ENCODE measurements around the gene TLE1.
"Not testable (repeated sequence)": the region's sequence is repeated elsewhere in the genome, so short reads cannot be mapped to it uniquely, and the experiment has no call there.

Gene TLE1

GRCh38 chr9:81621785-81622259 is 67.5 kb downstream of the TLE1 start:
- no peak for DNase-seq

DNA sequence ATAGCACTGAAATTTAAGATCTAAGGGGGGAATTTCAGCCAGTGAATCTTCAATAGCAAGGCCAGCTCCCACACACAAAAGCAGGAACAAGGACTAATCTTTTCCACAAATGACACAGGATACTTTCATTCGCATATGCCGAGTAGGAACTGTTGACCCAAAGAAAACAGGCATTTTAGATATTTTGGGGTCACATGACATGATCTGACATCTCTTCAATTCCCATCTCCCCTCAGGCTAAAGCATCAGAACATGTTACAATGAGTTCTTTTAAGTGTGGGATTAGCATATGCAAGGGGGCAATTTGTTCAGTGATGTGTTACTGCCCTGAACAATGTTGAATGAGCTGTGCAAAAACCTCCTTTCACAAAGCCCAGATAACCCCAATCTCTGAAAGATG is 68.2 kb downstream of the TLE1 start:
- DNase-seq: no peak

DNA sequence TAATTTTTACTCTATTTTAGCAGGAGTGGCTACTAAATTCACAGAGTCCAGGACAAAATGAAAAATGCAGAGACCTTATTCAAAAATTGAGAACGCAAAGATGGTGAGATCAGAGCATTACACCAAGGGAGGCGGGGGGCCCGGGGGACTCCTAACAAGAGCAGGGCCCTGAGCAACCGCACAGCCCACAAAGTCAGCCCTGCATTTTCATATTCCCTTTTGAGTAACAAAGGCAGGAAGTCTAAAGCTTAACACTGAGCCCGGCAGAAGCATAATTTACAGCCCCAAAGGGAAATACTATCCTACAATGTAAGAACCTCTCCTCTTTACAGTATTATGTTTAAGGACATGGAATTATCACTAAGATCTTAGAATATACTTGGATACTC is 69.4 kb downstream of the TLE1 start:
- no peak for DNase-seq

DNA sequence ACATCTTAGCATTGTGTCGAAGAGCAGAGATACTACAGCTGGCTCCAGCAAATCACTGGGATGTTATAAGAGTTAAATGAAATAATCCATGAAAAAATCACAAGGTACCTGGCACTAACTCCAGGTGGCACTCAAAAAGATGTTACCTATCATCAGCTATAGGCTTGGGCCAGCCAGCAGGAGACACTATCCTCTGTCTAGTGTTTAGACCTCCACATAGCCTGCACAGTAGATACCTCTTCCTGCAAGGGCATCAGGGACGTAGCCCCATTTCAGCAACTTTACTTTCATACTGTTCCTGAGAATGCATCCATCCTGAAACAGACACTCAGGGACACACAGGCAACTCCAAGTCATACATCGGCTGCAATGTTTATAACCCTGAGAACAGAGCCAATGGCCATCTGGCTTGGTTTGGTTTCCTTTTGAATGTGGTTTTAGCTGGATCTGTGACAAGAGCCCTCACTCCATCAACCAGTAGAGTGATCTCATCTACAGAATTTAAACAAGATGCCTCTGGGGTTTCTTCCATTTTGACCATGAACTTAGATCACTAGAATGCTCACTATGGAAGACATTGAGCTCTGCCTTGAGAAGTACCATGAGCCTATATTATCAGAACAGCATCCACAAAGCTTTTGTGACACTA is 69.9 kb downstream of the TLE1 start:
- DNase-seq: no peak

GRCh38 chr9:81618923-81619322 is 70.4 kb downstream of the TLE1 start:
- DNase-seq: no peak

- no peak for DNase-seq
Measured at GRCh38 chr9:81616141-81616540, 73.2 kb downstream of the TLE1 start.

DNA sequence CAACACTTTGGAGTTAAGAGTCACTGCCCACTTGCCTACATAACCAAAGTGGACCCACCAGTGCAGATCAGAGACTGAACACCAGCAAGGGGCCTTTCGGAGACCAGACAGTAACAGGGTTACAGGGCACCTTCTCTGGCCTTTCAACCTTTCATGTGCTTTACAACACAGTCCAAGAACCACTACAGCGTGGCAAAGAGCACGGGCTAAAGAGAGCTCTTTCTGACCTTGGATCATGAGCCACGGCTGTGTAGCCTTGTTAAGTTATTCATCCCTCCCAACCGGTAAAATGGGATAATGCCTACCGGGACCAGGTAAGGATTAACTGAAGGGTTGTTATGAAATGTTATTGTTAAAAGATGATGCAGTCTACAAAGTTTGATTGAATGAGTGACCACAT is 75.0 kb downstream of the TLE1 start:
- no peak for DNase-seq

- no peak for DNase-seq
Measured at GRCh38 chr9:81613002-81613812, 76.1 kb downstream of the TLE1 start.

DNA sequence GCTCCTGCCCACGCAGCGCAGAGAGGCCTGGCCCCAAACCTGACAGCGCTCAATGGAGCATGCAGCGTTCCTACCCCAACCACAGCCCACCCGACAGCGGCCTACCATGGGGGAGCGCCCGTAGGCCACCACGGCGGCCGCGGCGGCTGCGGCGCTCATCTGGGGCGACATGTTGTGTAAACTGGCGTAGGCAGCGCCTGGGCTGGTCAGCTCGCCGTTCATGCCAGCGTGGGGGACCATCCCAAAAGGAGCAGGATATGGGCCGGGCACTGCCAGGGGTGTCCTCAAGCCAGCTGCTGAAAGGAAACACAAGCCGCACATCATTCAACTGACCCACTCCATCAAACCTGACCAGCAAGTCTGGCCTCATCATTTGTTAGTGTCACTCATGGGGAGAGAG is 77.7 kb downstream of the TLE1 start:
- DNase-seq: no peak

- no peak for DNase-seq
Measured at GRCh38 chr9:81610740-81611107, 78.6 kb downstream of the TLE1 start.

DNA sequence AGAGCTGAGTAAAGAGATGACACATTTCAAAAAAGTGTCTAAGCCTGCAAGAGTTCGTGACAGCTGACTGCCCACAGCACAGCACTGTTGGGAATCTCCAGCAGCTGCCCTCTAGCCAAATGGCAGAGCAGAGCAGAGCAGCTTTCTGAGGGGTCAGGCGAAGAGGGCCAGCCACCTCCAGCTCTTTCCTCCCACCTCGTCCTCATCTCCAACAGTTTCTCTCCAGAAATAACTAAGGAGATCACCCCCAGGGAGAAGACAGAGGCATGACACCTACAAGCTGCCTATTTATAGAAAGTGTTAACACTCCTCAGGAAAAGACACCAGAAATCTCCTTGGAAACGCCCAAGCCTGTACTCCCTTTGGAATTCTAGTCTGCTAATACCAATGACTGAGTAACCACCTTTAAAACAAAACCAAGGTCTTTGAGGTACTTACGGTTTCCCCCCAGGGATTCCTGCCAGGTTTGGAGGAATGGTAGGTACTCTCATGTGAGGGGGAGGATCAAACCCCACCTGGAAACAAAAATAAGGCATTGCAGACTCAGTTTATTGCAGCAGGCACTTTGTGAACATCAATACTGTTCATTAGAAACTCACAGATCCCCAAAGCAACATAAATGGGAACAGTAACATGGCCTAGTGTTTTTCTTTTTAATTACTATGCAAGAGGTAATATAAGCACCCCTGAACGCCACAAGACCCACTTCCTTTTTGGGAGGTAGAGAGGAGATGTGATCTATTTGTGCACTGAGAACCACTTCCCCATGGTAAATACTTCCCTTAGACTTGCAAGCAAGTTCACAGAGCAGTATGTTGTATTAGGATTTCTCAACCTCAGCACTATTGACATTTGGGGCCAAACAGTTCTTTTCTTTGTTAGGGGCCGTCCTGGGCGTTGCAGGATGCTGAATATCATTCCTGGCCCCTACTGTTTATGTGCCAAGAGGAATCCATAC is 79.3 kb downstream of the TLE1 start:
- DNase-seq: no peak

- DNase-seq: no peak
Measured at GRCh38 chr9:81608289-81608657, 81.1 kb downstream of the TLE1 start.

DNA sequence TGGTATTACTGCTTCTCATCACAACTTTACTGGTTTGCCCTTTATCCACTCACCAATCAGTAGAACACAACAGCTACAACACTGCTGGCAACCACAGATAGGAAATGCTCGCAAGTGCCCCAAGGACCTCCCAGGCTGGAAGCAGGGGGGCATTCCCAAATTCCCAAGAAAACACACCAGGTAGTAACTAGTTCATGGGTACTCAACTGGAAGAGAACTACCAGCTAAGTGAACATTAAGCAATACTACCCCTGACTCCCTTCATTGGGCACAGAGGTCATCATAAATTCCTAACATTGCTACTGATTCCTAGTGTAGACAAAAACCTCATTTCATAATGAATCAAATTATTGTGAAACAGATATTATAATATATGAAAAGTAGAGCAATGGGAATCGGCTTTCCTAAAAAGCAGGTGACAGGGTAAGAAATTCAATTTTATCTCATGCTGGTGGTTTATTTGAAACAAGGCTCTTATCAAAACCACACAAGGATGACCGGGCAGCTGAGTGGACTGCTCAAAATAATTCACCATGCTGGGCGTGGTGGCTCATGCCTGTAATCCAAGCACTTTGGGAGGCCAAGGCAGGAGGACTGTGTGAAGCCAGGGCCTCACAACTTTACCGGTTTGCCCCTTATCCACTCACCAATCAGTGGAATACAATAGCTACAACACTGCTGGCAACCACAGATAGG is 81.6 kb downstream of the TLE1 start:
- DNase-seq: no peak

GRCh38 chr9:81606261-81606660 is 83.1 kb downstream of the TLE1 start:
- DNase-seq: not testable (repeated sequence)

GRCh38 chr9:81605170-81605670 is 84.1 kb downstream of the TLE1 start:
- no peak for DNase-seq

- DNase-seq: no peak
Measured at GRCh38 chr9:81604306-81605169, 84.8 kb downstream of the TLE1 start.

DNA sequence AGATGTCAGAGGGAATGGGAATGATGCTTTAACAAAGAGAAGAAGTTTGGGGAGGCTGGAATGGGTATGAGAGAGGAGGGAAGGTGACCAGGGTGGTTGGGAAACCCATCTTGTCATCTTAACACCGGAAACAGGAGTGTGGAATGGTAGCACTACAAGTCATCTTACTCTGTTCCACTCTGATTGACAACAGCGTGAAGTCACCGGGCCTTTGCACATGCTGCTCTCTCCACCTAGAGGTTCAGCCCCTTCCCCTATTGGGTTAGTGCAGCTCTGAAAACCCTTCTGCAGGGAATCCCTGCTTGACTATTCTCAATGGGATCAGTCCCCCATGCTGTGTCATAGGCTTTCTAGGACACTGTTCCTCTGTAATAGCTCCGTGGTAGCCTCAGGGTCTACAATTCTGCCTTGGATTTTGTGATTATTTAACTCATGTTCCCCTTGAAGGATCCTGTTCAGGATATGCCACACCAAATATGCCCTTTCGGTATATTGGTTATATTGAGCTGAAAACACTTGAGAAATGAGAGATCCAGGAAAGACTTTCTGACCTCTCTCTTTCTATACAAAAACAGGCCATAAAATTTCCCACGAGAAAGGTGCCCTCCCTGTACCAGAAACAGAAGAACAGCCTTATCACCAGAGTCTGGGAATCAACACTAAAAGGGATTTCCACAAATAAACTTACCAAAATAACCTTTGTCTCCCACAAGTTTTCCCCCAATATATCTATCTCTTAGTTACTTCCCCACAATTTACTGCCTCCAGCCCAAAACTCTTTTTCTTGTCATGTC is 86.3 kb downstream of the TLE1 start:
- no peak for DNase-seq

DNA sequence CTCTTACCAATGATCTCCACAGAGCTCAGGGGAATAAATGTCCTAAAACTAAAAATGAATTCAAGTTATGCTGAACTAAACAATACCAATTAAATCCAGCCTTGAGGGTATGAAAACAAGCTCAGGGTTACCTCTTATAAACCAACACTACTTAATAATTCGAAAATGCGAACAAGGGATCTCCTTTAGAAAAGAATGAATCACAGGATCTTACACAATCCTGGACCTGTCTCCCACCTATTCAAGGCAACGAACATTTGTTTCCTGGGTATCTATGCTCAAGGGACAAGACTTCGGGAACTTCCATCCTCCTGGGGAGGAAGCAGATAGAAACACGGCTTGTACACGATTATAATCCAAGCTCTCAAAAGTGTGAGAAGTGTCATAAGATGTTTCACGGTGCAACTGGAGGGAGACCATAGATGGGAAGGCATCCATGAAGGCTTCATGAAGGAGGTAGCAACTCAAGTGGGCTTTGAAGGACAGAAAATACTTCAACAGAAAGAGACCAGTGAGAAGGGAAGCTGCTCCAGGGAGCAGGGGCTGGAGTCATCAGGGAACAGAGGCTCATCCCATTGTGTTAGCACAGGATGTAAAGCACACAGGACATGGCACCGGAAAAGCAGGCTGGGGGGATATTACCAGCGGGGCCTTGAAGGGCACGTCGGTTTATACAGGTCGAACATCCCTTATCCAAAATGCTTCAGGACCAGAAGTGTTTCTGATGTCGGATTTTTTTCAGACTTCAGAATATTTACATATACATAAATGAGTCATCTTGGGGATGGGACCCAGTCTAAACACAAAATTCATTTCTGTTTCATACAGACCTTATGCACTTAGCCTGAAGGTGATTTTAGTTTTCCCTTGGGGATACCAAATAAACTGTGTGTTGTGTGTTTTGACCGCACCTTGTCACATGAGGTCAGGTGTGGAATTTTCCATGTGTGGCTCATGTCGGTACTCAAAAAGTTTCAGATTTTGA is 87.4 kb downstream of the TLE1 start:
- DNase-seq: no peak

- DNase-seq: no peak
Measured at GRCh38 chr9:81600631-81601030, 88.7 kb downstream of the TLE1 start.

Data from T-helper 1 cell (primary cell).